NB4 (cell line): ENCODE measurements around the gene PLS3.

Source experiments
- MYC ChIP-seq: IDR thresholded peaks from 2 replicates; pipeline ENCODE4 v1.6.1; 2011; ENCODE audit warnings: low read depth, low read length
- POLR2A ChIP-seq: IDR thresholded peaks from 2 replicates; pipeline ENCODE4 v1.6.1; 2011; ENCODE audit warnings: mild to moderate bottlenecking; ENCODE audit not compliant: insufficient read length; ENCODE audit errors: extremely low read depth
- TF ChIP-seq, protein P1 (sequence below): IDR thresholded peaks from one replicate; pipeline ENCODE4 v1.5.1; 2012; ENCODE audit warnings: low read depth, low read length

DNA sequence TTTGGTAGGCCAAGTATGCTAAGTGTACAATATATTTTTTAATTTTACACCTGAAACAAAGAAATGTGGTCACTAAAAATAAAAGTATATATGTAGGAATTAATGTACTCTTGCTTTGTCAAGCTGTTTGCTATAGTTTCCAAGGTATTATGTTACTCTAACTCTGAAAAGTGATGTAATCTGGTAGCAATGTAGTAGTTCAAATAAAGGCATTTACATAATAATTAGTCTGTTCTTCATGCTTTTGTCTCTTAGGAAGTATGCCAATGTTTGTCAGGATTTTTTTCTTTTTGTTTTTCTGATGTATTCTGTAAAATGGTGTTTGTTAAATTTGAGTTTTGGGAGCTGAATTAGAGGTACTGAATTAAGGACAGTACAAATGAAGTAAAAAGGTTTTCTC is 89.5 kb downstream of the PLS3 start:
- TF ChIP-seq, protein P1, sequence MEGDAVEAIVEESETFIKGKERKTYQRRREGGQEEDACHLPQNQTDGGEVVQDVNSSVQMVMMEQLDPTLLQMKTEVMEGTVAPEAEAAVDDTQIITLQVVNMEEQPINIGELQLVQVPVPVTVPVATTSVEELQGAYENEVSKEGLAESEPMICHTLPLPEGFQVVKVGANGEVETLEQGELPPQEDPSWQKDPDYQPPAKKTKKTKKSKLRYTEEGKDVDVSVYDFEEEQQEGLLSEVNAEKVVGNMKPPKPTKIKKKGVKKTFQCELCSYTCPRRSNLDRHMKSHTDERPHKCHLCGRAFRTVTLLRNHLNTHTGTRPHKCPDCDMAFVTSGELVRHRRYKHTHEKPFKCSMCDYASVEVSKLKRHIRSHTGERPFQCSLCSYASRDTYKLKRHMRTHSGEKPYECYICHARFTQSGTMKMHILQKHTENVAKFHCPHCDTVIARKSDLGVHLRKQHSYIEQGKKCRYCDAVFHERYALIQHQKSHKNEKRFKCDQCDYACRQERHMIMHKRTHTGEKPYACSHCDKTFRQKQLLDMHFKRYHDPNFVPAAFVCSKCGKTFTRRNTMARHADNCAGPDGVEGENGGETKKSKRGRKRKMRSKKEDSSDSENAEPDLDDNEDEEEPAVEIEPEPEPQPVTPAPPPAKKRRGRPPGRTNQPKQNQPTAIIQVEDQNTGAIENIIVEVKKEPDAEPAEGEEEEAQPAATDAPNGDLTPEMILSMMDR = no peak
- TF ChIP-seq POLR2A (no peak), MYC (no peak)
